Measurements from ENCODE around the gene SERPINB11. TPM values are rescaled to one million over a fixed set of nuclear protein-coding genes. Genes with fewer than 3 reads are reported as not detected.
A peak's percentile ranks its signal among the peaks of the same experiment; 100 is the strongest.
"Not testable (repeated sequence)": the region's sequence is repeated elsewhere in the genome, so short reads cannot be mapped to it uniquely, and the experiment has no call there.

Gene SERPINB11
- not detected for total RNA-seq
- long read RNA-seq, result 0 reads

- intact Hi-C loops (cut with DNase I), result no loop called here
- DNase-seq (no peak), ATAC-seq (ENCODE audit: poor library complexity) (no peak)
Observed at GRCh38 chr18:63702660-63703059, at the start of gene SERPINB11. SERPINB11 (plus strand) TSS chr18:63702960; CDS start chr18:63710194, 7,234 bp downstream.

GRCh38 chr18:63658920-63659319, 43.8 kb upstream of the SERPINB11 start:
- ATAC-seq (ENCODE audit: poor library complexity); DNase-seq; intact Hi-C loops (cut with DNase I): not testable (repeated sequence)

GRCh38 chr18:63661750-63662149, 41.0 kb upstream of the SERPINB11 start, which contains the start of gene SERPINB3:
SERPINB3 (minus strand) TSS chr18:63661893; CDS start chr18:63661216, 677 bp downstream.
- DNase-seq; intact Hi-C loops (cut with DNase I); ATAC-seq (ENCODE audit: poor library complexity): not testable (repeated sequence)

GRCh38 chr18:63664571-63664970, 38.2 kb upstream of the SERPINB11 start:
- ATAC-seq (ENCODE audit: poor library complexity), result no peak
- intact Hi-C loops (cut with DNase I), result no loop called here
- DNase-seq, result no peak

GRCh38 chr18:63676526-63677323, 26.0 kb upstream of the SERPINB11 start:
- ATAC-seq (ENCODE audit: poor library complexity), result no peak
- DNase-seq, result no peak
- intact Hi-C loops (cut with DNase I), result no loop called here

GRCh38 chr18:63677500-63678225, 25.1 kb upstream of the SERPINB11 start:
- DNase-seq, result no peak
- no peak for ATAC-seq (ENCODE audit: poor library complexity)
- intact Hi-C loops (cut with DNase I), result no loop called here

- no peak for ATAC-seq (ENCODE audit: poor library complexity)
- intact Hi-C loops (cut with DNase I), result no loop called here
- no peak for DNase-seq
Observed at GRCh38 chr18:63679820-63680606, 22.7 kb upstream of the SERPINB11 start.

GRCh38 chr18:63681449-63682340, 21.1 kb upstream of the SERPINB11 start:
- no peak for ATAC-seq (ENCODE audit: poor library complexity)
- DNase-seq, result no peak
- intact Hi-C loops (cut with DNase I), result no loop called here

GRCh38 chr18:63683152-63683551, 19.6 kb upstream of the SERPINB11 start:
- ATAC-seq (ENCODE audit: poor library complexity) (peak; percentile 43), DNase-seq (no peak)
- intact Hi-C loops (cut with DNase I), result no loop called here

GRCh38 chr18:63683890-63684289, 18.9 kb upstream of the SERPINB11 start:
- intact Hi-C loops (cut with DNase I), result no loop called here
- DNase-seq (no peak), ATAC-seq (ENCODE audit: poor library complexity) (no peak)

- ATAC-seq (ENCODE audit: poor library complexity) (no peak), DNase-seq (no peak)
- intact Hi-C loops (cut with DNase I), result no loop called here
Observed at GRCh38 chr18:63684718-63685117, 18.0 kb upstream of the SERPINB11 start.

- DNase-seq, result no peak
- intact Hi-C loops (cut with DNase I), result no loop called here
- no peak for ATAC-seq (ENCODE audit: poor library complexity)
Observed at GRCh38 chr18:63686871-63687270, 15.9 kb upstream of the SERPINB11 start.

GRCh38 chr18:63689064-63689463, 13.7 kb upstream of the SERPINB11 start:
- ATAC-seq (ENCODE audit: poor library complexity) (no peak), DNase-seq (no peak)
- intact Hi-C loops (cut with DNase I), result no loop called here

- no peak for DNase-seq
- intact Hi-C loops (cut with DNase I), result no loop called here
- no peak for ATAC-seq (ENCODE audit: poor library complexity)
Observed at GRCh38 chr18:63697097-63697660, 5.6 kb upstream of the SERPINB11 start.

- intact Hi-C loops (cut with DNase I), result no loop called here
- ATAC-seq (ENCODE audit: poor library complexity), result no peak
- DNase-seq, result no peak
Observed at GRCh38 chr18:63700501-63700900, 2.3 kb upstream of the SERPINB11 start.

- intact Hi-C loops (cut with DNase I), result no loop called here
- ATAC-seq (ENCODE audit: poor library complexity) (no peak), DNase-seq (no peak)
Observed at GRCh38 chr18:63701952-63702351, 808 bp upstream of the SERPINB11 start.

- no peak for DNase-seq
- intact Hi-C loops (cut with DNase I), result no loop called here
- no peak for ATAC-seq (ENCODE audit: poor library complexity)
Observed at GRCh38 chr18:63705401-63705800, 2.6 kb downstream of the SERPINB11 start.

GRCh38 chr18:63707816-63708215, 5.1 kb downstream of the SERPINB11 start:
- DNase-seq (no peak), ATAC-seq (ENCODE audit: poor library complexity) (no peak)
- intact Hi-C loops (cut with DNase I), result no loop called here

All from Right ventricle myocardium superior (tissue), 1 donor.